GM19239 (cell line): ENCODE measurements around the gene WDR91.

Source experiments
- DNase-seq: peaks from one replicate; pipeline ENCODE4 v3.0.0; 2011; ENCODE audit warnings: low spot score; ENCODE audit not compliant: insufficient read length
- FAIRE-seq: peaks from 2 replicates; lab custom pipeline; 2011; peaks lifted over from hg19 to GRCh38; lab: Jason Lieb, UNC

WDR91 gene

DNA sequence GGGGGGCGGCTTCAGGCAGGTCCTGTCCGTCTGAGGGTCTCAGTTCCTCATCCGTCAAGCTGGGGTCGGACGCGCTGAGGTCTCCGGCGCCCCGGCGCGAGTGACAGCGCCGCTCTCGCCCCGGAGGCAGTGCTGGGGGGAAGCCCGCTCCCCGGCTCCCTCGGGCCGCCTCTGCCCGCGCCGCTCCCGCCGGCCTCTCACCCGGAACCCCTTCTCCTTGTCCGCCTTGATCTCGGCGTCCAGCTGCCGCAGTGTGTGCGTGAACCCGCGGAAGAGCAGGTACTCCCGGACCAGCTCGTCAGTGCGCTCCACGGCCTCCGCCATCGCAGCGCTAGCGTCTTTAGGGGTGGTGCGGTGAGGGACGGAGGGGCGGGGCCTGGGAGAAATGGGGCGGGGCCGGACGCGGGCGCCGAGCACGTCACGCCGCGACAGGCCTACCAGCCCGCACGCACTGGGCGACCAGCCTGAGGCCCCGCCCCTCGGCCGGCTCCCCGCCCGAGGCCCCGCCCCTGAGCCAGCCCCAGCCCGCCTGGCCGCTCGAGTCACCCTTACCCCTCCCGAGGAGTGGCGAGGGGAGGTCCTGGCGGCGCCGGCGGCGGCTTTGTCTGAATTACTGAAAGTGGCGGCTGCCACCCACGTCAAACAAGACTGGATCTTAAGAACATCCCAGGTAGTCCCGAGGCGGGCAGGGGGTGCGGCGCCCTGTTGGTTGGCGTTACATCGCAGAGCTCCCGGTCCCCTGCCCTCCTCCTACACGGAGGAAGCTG lies at the start of gene WDR91:
TSS of gene WDR91 (minus strand) at position 348 of the 767 bp plus-strand sequence. CDS start at position 324, 24 bp downstream.
- DNase-seq = peak; percentile 92
- peak; percentile 66 for FAIRE-seq

DNA sequence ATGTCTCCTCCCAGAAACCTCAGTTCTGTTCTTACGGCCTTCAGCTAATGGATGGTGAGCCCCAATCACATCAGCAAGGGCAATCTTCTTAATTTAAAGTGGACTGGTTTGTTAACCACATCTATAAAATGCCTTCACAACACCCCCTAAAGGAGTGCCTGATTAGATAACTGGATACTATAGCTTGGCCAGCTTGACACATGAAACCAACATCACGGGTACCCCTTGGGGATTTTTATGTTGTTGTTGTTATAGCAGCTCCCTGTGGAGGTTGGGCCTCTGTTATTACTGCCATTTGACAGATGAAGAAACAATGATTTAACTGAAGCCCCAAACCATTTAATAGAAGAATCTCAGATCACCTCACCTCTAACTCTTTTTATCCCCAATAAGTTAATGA lies 49.1 kb upstream of the WDR91 start:
- DNase-seq (no peak), FAIRE-seq (no peak)

DNA sequence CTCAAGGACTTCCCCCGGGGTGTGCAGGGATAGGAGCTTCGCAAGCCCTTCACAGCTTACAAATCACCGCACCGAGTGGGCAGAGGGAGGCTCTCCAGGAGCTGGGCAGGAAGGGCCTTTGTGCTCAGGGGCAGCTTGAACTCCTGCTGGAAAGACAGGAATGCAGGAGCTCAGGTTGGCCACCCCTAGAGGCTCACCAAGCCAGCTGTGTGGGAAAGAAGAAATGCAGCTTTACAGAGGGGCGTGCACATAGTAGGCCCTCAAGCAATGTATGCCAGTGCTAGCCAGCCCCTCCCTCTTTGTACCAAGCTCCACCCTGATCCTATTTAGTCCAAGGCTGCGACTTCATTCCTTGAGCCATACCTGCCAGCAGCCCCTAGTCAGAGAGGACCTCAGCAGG lies 48.4 kb upstream of the WDR91 start:
- FAIRE-seq (no peak), DNase-seq (no peak)

GRCh38 chr7:135258585-135258984 lies 47.3 kb upstream of the WDR91 start:
- DNase-seq = no peak
- no peak for FAIRE-seq

GRCh38 chr7:135257790-135258189 lies 46.5 kb upstream of the WDR91 start:
- no peak for DNase-seq
- no peak for FAIRE-seq

- FAIRE-seq = no peak
These were observed 42.8 kb upstream of the WDR91 start for GRCh38 chr7:135253851-135254771.

GRCh38 chr7:135251496-135252391 lies 40.4 kb upstream of the WDR91 start:
- DNase-seq (no peak), FAIRE-seq (peak; percentile 23)

More at GRCh38 chr7:135253851-135254771, 42.8 kb upstream of the WDR91 start:
- DNase-seq = no peak

DNA sequence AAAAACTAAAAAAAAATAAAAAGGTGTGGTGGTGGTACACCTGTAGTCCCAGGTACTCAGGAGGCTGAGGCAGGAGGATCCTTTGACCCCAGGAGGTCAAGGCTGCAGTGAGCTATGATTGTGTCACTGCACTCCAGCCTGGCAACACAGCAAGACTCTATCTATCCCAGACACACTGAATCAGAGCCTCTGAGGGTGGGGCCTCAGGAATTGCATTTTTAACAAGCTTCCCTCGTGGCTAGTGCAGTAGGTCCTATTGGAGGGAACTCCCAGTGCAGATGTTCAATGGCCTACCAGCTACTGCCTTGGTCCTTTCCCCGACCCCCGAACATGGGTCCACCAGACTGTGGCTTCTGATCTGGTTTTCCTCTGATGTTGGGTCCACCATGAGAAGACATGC lies 37.2 kb upstream of the WDR91 start:
- FAIRE-seq = no peak
- no peak for DNase-seq

DNA sequence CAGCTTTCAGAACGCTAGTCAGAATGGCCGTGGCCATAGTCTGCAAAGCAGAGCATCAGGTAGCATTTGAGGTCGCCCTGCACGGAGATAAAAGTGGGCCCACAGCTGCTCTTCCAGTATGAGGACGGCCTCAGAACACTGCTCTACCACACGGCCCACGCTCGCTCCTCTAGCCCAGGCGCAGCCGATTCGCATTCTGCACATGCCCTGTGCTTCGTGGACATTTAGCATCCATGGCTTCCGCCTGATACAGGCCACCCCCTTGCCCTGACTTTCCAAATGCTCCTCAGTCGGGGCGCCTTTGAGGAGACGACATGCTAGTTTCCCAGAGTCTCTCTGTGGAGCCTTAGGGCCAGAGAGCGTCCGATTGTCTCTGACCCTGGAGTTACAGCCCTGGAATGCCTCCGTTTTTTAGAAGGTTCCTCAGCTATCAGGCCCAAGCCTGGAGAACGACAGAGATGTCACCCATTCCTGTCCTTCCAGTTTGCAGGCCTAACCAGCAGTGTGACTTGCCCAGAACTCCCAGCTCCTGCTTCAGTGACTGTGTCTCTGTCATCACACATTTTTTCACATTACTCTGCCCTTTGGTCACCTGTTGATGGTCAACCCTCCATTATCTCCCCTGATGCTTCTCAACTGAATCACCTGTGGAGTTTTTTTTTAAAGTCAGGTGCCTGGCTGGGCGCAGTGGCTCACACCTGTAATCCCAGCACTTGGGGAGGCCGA lies 36.6 kb upstream of the WDR91 start:
- DNase-seq = no peak
- FAIRE-seq = no peak

- FAIRE-seq = no peak
These were observed 35.0 kb upstream of the WDR91 start for GRCh38 chr7:135246191-135246825.

GRCh38 chr7:135245226-135246190 lies 34.2 kb upstream of the WDR91 start:
- no peak for FAIRE-seq

More at GRCh38 chr7:135246191-135246825, 35.0 kb upstream of the WDR91 start:
- DNase-seq = no peak

GRCh38 chr7:135242096-135242684 lies 30.9 kb upstream of the WDR91 start:
- FAIRE-seq (no peak), DNase-seq (no peak)

More at GRCh38 chr7:135245226-135246190, 34.2 kb upstream of the WDR91 start:
- no peak for DNase-seq

GRCh38 chr7:135240441-135240840 lies 29.1 kb upstream of the WDR91 start:
- FAIRE-seq = no peak
- no peak for DNase-seq

DNA sequence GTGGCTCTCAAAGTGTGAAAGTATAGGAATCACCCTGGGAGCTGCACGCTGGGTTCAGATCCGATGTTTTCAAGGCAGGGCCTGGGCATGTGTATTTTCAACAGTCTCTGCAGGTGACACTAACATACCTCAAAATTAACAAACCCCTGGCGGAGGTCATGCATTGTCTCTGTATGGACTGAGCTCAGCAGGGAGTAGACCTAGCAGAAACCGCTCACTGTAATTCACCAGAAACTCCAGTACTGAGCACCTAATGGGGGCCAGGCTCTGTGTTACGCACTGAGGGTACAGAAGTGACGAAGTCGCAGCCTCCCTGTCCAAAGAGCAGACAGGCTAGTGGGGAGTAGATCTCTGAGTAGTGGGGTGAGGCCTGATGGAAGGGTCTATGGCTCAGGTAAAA lies 27.9 kb upstream of the WDR91 start:
- FAIRE-seq (no peak), DNase-seq (no peak)

DNA sequence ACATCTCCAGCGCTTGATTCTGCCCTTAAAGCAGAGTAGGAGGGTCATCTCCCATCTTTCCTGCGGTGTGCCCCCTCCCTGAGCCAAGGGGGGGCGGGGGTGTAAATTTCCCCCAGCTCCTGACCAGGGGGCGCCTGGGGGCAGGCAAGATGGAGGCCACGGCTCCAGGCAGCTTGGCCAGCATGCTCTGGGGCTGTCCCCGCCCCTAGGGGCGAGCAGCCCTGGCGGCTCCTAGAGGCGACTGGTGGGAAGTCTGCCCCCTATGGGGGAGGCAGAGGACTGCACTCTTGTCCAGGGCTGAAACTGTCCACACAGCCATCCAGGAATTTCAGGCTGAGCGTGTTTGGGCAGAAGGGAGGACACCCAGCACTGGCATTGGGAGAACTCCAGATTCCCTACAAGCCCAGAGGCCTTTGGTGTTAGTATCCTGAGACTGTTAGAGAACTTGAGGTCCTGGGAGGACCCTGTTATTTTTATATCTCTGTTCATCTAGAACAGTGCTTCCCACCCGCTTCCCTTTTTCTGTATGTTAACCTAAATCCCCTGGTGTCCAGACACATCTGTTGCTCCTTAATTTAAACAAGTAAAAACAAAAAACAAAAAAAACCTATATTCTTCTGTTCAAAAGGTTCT lies 26.9 kb upstream of the WDR91 start:
- FAIRE-seq (no peak), DNase-seq (no peak)

DNA sequence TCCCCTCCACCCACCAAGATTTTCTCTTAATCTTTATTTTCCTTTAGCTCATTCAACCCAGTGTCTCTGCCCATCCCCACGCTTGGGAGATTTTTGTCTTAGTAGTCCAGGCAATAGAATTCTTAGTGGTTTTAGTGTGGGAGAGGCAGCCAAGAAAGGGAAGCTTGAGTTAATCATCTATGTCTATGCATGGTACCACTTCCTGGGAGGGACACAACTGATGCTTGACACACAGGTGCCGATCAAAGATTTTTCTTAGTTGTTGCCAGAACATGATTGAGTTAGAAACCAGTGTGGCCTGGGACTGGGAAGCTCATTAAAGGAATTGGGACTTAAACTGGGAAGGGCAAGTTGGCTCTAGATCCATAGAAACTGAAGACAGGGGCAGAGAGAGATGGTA lies 25.4 kb upstream of the WDR91 start:
- FAIRE-seq (peak; percentile 100), DNase-seq (peak; percentile 76)

GRCh38 chr7:135235841-135236240 lies 24.5 kb upstream of the WDR91 start:
- peak; percentile 35 for FAIRE-seq
- DNase-seq = no peak
